Brain microvascular endothelial cell (primary cell): ENCODE measurements around the gene GDNF.

ENCODE experiments used
- DNase-seq: peaks from one replicate; pipeline ENCODE4 v3.0.0-alpha.2; 2020
- H3K27ac ChIP-seq: fragments of 250-450 bp; sonication (Bioruptor Pico); 2 replicates; pipeline ENCODE4 v1.5.1; 2020; ENCODE audit warnings: mild to moderate bottlenecking, moderate library complexity
- H3K27me3 ChIP-seq: fragments of 250-450 bp; sonication (Bioruptor Pico); replicated peaks from 2 replicates; pipeline ENCODE4 v1.5.1; 2020; ENCODE audit warnings: mild to moderate bottlenecking
- H3K36me3 ChIP-seq: fragments of 250-450 bp; sonication (Bioruptor Pico); replicated peaks from 2 replicates; pipeline ENCODE4 v1.5.1; 2020; ENCODE audit warnings: mild to moderate bottlenecking
- H3K4me3 ChIP-seq: 2 replicates; pipeline ENCODE4 v1.5.1; 2011; ENCODE audit warnings: low read depth, mild to moderate bottlenecking, control low read depth, low read length, moderate library complexity
- in situ Hi-C: cut with HindIII; loops from 2 replicates; pipeline ENCODE4 v1.10.0; 2017; ENCODE audit warnings: low sequenced_read_pairs, low pct_ligation_motif_present
- TF ChIP-seq, protein P1 (sequence below): IDR thresholded peaks from 2 replicates; pipeline ENCODE4 v1.5.1; 2011; ENCODE audit warnings: low read depth, mild to moderate bottlenecking, moderate library complexity, low read length, control low read depth, inconsistent platforms; ENCODE audit errors: missing control alignments

Gene GDNF

DNA sequence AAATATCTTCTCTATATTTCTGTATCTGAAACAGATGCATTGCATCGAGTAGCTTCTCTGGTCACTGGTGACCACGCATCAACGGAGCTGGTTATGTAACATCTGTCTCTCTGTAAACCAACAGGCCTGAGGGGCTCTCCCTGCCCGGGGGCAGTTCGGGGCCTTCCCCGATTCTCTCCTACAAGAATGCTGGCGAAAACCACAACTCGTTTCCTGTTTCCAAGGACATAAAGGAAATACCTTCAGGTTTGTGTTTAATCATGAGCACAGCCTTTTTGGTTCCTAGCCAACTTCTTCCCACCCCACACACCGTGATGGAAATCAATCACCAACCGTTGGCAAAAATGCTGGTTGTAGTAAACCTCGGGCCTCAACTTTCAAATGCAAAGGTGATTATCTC lies 25.1 kb downstream of the GDNF start:
- TF ChIP-seq, protein P1, sequence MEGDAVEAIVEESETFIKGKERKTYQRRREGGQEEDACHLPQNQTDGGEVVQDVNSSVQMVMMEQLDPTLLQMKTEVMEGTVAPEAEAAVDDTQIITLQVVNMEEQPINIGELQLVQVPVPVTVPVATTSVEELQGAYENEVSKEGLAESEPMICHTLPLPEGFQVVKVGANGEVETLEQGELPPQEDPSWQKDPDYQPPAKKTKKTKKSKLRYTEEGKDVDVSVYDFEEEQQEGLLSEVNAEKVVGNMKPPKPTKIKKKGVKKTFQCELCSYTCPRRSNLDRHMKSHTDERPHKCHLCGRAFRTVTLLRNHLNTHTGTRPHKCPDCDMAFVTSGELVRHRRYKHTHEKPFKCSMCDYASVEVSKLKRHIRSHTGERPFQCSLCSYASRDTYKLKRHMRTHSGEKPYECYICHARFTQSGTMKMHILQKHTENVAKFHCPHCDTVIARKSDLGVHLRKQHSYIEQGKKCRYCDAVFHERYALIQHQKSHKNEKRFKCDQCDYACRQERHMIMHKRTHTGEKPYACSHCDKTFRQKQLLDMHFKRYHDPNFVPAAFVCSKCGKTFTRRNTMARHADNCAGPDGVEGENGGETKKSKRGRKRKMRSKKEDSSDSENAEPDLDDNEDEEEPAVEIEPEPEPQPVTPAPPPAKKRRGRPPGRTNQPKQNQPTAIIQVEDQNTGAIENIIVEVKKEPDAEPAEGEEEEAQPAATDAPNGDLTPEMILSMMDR = no peak
- DNase-seq = peak; percentile 26
- no peak overlapping the region for H3K27ac ChIP-seq
- H3K27me3 ChIP-seq = no peaks in the 10 kb centered on the region
- no peak overlapping the region for H3K4me3 ChIP-seq
- in situ Hi-C loops = no loop called here
- no peaks in the 10 kb centered on the region for H3K36me3 ChIP-seq

DNA sequence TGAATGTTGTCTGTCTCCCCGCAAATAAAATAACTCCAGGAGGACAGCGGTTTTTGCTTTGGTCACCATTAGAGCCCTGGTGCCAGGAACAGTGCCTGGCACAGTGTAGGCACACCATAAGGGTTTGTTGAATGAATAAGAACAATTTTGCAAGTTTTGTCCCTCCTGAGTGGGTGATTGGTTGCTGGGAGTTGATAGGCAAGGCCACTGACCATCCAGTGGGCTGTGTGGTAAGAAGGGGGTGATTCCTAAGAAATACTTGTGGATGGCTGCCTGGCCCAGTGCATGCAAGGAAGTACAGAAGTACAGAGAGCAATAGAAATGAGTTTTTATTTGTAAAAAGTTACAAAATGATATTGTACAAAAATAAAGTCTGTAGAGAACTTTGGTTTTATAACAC lies 27.5 kb downstream of the GDNF start:
- no peak overlapping the region for H3K27ac ChIP-seq
- no peak for DNase-seq
- H3K4me3 ChIP-seq = no peak overlapping the region
- in situ Hi-C loops = no loop called here
- no peaks in the 10 kb centered on the region for H3K36me3 ChIP-seq
- TF ChIP-seq, protein P1 = no peak
- H3K27me3 ChIP-seq = no peaks in the 10 kb centered on the region

DNA sequence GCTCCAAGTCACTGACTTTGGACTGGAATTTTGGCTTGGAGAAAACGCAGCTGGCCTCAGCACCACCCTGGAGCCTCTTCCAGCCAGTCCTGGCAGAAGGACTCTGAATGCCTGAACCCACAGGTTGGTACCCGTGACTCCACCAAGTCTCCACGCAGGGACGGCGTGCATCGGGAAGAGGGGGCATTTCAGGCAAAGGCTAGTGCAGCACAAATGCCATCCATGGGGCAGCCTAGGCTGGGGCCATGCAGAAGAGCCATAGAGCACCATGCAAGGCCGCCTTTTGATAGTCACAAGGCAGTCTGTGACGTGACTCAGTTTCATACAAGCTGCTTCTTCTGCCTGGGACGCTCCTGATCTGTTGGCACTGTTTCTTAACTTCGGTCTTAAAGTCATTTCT lies 28.0 kb downstream of the GDNF start:
- in situ Hi-C loops = no loop called here
- TF ChIP-seq, protein P1 = no peak
- DNase-seq = no peak
- Histone ChIP-seq H3K27me3 (no peaks in the 10 kb centered on the region), H3K27ac (no peak overlapping the region), H3K36me3 (no peaks in the 10 kb centered on the region), H3K4me3 (no peak overlapping the region)

DNA sequence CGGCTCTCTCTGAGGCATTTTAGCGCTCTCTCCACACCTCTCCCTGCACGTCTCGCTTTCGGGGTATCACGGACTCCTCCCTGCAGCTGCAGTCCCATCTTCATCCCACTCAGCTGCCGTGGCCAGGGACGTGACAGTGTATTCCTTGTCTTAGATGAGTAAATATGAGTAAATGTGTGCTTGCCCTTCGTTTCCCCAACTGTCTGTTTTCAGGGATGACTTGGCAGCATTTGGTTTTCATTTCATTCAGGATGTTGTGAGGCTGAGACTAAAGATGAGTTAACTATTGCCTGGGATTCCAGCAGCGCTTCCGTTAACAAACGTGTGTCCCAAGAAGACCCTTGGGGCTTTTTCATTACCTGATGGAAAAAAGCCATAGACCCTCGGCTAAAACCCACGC lies 29.5 kb downstream of the GDNF start:
- in situ Hi-C loops = no loop called here
- Histone ChIP-seq H3K27me3 (no peaks in the 10 kb centered on the region), H3K4me3 (peak overlapping the region; percentile 15), H3K27ac (no peak overlapping the region), H3K36me3 (no peaks in the 10 kb centered on the region)
- DNase-seq = peak; percentile 21
- TF ChIP-seq, protein P1 = no peak

DNA sequence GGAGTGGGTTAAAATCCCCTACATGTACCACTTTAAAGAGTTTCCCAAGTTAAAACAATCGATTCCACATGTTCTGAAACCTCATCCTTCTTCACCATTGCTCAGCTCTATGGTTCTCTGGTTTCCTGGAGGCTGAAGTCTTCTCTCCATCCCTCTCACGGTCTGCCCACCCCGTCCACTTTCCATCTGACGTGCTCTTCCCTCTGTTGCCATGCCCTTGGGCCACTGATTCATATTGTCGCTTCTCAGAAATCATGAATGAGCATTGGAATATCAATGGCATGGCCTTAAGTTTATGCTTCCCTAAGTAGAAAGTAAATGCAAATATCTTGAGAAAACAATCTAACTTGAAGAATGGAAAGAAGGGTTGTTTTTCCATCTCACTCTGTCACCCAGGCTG lies 30.9 kb downstream of the GDNF start:
- H3K27me3 ChIP-seq = no peaks in the 10 kb centered on the region
- no peak overlapping the region for H3K4me3 ChIP-seq
- no peak for DNase-seq
- no peaks in the 10 kb centered on the region for H3K36me3 ChIP-seq
- in situ Hi-C loops = no loop called here
- TF ChIP-seq, protein P1 = no peak
- no peak overlapping the region for H3K27ac ChIP-seq

DNA sequence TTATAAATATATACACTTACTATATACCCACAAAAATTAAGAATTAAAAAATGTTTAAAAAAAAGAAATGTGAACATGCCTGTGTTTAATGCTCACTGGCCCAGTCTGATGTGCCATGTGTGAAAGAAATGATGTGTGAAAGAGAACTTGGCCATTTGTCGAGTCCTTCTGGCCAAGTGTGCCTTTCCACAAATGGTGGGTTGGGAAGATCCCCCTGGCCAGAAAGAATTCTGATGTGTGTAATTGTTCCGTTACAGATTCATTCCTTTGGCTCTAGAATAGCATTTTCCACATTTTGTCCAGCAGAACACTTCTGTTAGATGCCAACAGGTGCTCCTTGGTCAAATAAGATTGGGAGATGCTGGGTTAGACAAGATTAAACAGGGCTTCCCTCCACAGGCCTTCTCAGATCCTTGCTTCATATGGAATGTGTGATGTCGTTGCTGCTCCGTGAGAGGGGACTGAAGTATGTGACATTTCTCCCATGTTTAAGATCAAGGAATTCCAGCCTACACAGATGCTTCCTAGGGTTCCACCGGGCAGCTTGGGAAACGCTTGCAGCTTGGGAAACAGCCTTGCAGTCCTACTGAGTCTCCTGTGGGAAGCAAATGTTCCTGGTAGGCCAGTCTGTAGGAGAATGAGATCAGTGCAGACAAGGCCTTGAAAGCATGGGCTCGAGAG lies 32.1 kb downstream of the GDNF start:
- Histone ChIP-seq H3K27me3 (no peaks in the 10 kb centered on the region), H3K4me3 (no peak overlapping the region), H3K36me3 (no peaks in the 10 kb centered on the region), H3K27ac (no peak overlapping the region)
- DNase-seq = no peak
- TF ChIP-seq, protein P1 = no peak
- in situ Hi-C loops = no loop called here
